ENCODE measurements around the gene PSMD6. TPM values are rescaled to one million over a fixed set of nuclear protein-coding genes. Genes with fewer than 3 reads are reported as not detected.

The PSMD6 gene
- total RNA-seq, 1 donor from 2014 or later, result 87.0 TPM

GRCh38 chr3:64047787-64048186 is 24.5 kb upstream of the PSMD6 start:
- DNase-seq (ENCODE audit: low spot score), result no peak
- Mint-ChIP-seq H3K4me3 (ENCODE audit: unreplicated experiment) (no peak overlapping the region), H3K9me3 (ENCODE audit: unreplicated experiment) (no peaks in the 10 kb centered on the region), H3K36me3 (ENCODE audit: low read depth, unreplicated experiment) (no peaks in the 10 kb centered on the region), H3K27ac (ENCODE audit: unreplicated experiment) (no peak overlapping the region), H3K4me1 (ENCODE audit: unreplicated experiment) (peaks cover 16% of the 10 kb centered on the region), H3K27me3 (ENCODE audit: unreplicated experiment) (no peaks in the 10 kb centered on the region)
- no peak for TF ChIP-seq CTCF (IDR thresholded peaks at IDR 0.05; ENCODE audit: unreplicated experiment)

- no peak overlapping the region for H3K27ac Mint-ChIP-seq (ENCODE audit: unreplicated experiment)
- H3K36me3 Mint-ChIP-seq (ENCODE audit: low read depth, unreplicated experiment), result no peaks in the 10 kb centered on the region
- DNase-seq (ENCODE audit: low spot score), result no peak
- TF ChIP-seq CTCF (IDR thresholded peaks at IDR 0.05; ENCODE audit: unreplicated experiment), result no peak
- H3K4me1 Mint-ChIP-seq (ENCODE audit: unreplicated experiment), result peaks cover 16% of the 10 kb centered on the region
- no peaks in the 10 kb centered on the region for H3K27me3 Mint-ChIP-seq (ENCODE audit: unreplicated experiment)
- no peaks in the 10 kb centered on the region for H3K9me3 Mint-ChIP-seq (ENCODE audit: unreplicated experiment)
- no peak overlapping the region for H3K4me3 Mint-ChIP-seq (ENCODE audit: unreplicated experiment)
Measured at GRCh38 chr3:64046996-64047594, 23.8 kb upstream of the PSMD6 start.

GRCh38 chr3:64046592-64046991 is 23.3 kb upstream of the PSMD6 start:
- no peaks in the 10 kb centered on the region for H3K36me3 Mint-ChIP-seq (ENCODE audit: low read depth, unreplicated experiment)
- TF ChIP-seq CTCF (IDR thresholded peaks at IDR 0.05; ENCODE audit: unreplicated experiment), result no peak
- DNase-seq (ENCODE audit: low spot score), result no peak
- H3K4me3 Mint-ChIP-seq (ENCODE audit: unreplicated experiment), result no peak overlapping the region
- no peaks in the 10 kb centered on the region for H3K9me3 Mint-ChIP-seq (ENCODE audit: unreplicated experiment)
- peaks cover 16% of the 10 kb centered on the region for H3K4me1 Mint-ChIP-seq (ENCODE audit: unreplicated experiment)
- H3K27me3 Mint-ChIP-seq (ENCODE audit: unreplicated experiment), result no peaks in the 10 kb centered on the region
- H3K27ac Mint-ChIP-seq (ENCODE audit: unreplicated experiment), result no peak overlapping the region

GRCh38 chr3:64042952-64043351 is 19.7 kb upstream of the PSMD6 start:
- H3K27me3 Mint-ChIP-seq (ENCODE audit: unreplicated experiment), result no peaks in the 10 kb centered on the region
- H3K36me3 Mint-ChIP-seq (ENCODE audit: low read depth, unreplicated experiment), result no peaks in the 10 kb centered on the region
- no peaks in the 10 kb centered on the region for H3K9me3 Mint-ChIP-seq (ENCODE audit: unreplicated experiment)
- H3K4me3 Mint-ChIP-seq (ENCODE audit: unreplicated experiment), result no peak overlapping the region
- peaks cover 4% of the 10 kb centered on the region for H3K4me1 Mint-ChIP-seq (ENCODE audit: unreplicated experiment)
- TF ChIP-seq CTCF (IDR thresholded peaks at IDR 0.05; ENCODE audit: unreplicated experiment), result no peak
- no peak for DNase-seq (ENCODE audit: low spot score)
- H3K27ac Mint-ChIP-seq (ENCODE audit: unreplicated experiment), result no peak overlapping the region

- no peak for DNase-seq (ENCODE audit: low spot score)
- Mint-ChIP-seq H3K4me1 (ENCODE audit: unreplicated experiment) (no peaks in the 10 kb centered on the region), H3K27ac (ENCODE audit: unreplicated experiment) (no peak overlapping the region), H3K4me3 (ENCODE audit: unreplicated experiment) (no peak overlapping the region), H3K27me3 (ENCODE audit: unreplicated experiment) (no peaks in the 10 kb centered on the region), H3K36me3 (ENCODE audit: low read depth, unreplicated experiment) (no peaks in the 10 kb centered on the region), H3K9me3 (ENCODE audit: unreplicated experiment) (no peaks in the 10 kb centered on the region)
- TF ChIP-seq CTCF (IDR thresholded peaks at IDR 0.05; ENCODE audit: unreplicated experiment), result no peak
Measured at GRCh38 chr3:64039981-64040733, 16.9 kb upstream of the PSMD6 start.

Data from endothelial cell (in vitro differentiated cells).